GM18868 (cell line): ENCODE measurements around the gene CKMT1A.
"Not testable (repeated sequence)": the region's sequence is repeated elsewhere in the genome, so short reads cannot be mapped to it uniquely, and the experiment has no call there.

Experiments
- ATAC-seq: cut with Tn5 transposase; IDR thresholded peaks from one replicate; pipeline ENCODE4 v1.9.1; 2021; ENCODE audit warnings: mild to moderate bottlenecking, moderate library complexity; ENCODE audit not compliant: unreplicated experiment

Gene CKMT1A

DNA sequence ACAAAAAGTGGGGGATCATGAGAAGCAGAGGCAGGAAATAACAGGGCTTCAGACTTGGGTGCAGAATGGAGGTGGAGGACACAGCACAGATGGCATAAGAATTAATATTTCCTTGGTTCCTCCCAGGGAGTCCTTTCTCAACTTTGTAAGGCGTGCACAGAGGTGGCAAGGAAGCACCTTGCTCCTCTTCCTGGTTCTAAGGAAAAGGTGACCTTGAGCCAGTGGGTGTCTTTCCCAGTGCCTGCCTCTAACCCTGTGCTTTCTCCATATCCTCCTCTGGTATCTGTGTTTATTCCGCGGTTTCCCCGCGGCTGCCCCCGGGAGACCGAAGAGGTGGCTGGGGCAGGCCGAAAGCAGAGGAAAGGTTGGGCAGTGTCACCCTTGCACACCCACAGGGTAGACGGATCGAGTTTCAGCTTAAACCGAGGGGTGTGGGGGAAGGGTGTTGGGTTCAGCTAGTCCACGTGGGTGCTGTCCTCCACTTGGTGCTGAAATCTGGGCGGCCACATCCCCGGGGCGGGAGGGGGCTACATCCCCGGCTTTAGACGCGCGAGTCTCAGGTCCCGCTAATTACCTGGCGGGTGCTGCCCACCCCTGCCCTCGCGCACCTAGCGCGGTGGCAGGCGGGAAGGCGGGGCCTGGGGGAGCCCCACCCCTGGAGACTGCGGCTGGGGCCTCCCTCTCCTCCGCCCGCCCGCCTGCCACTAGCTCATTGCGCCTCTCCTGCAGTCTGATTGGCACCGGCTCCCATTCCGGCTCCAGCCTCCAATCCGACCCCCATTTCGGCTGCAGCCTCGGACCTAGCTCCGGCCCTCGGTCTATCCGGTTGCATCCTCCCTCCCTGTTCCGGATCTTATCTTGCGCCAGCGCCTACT, at the start of gene CKMT1A:
TSS of gene CKMT1A (plus strand) at position 712 of the 875 bp plus-strand sequence. CDS start 192 bp downstream, outside the sequence.
- not testable (repeated sequence) for ATAC-seq

GRCh38 chr15:43648649-43649429, 44.8 kb upstream of the CKMT1A start, which contains the start of gene CATSPER2:
Gene CATSPER2 (minus strand): TSS chr15:43648844. CDS start chr15:43648061, 783 bp downstream.
- no peak for ATAC-seq

DNA sequence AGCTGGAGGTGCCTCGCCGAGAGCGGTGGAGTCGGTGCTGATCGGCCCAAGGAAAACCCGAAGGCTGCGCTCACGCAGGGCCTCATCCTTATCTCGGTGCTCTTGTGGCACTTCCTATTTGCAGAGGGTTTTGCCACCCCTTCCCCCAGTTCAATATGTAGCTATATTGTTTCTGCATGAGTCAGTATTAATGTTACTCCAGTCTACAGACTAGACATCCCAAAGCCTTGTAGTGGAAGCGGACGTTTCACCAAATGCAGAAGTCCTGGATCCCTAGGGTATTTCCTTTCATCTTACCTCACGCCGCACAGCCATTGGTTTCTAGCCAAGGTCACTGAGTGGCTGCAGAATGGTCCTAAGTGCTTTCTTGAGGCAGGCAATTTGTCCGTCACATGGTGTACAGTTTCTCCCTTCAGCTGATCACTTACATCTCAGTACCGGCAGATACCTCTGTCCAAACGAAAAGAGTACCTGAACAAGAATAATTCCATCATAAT, 44.2 kb upstream of the CKMT1A start:
- not testable (repeated sequence) for ATAC-seq

- ATAC-seq: not testable (repeated sequence)
Observed at GRCh38 chr15:43659727-43660126, 33.9 kb upstream of the CKMT1A start.

GRCh38 chr15:43662293-43662692, 31.4 kb upstream of the CKMT1A start:
- not testable (repeated sequence) for ATAC-seq

GRCh38 chr15:43663333-43663732, 30.3 kb upstream of the CKMT1A start:
- ATAC-seq: not testable (repeated sequence)

DNA sequence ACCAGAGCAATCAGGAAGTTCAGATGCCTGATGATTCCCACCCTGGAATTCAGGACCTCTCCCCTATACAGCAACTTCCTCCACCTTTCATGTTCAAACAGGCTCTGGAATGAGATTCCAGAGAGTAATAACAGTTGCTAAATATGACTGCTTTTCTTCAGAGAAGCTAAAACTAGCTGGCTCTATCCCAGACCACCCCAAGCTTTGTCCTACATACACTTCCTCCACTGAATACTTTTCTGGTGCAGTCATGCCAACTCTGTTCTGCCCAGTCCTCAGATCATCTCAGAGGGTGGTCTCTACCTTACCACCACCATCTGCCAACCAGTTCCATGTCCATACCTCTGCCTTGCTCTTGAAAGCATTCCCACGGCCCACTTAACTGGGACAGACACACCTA, 27.5 kb upstream of the CKMT1A start:
- ATAC-seq: not testable (repeated sequence)

- ATAC-seq: not testable (repeated sequence)
Observed at GRCh38 chr15:43674175-43674574, 19.5 kb upstream of the CKMT1A start.

DNA sequence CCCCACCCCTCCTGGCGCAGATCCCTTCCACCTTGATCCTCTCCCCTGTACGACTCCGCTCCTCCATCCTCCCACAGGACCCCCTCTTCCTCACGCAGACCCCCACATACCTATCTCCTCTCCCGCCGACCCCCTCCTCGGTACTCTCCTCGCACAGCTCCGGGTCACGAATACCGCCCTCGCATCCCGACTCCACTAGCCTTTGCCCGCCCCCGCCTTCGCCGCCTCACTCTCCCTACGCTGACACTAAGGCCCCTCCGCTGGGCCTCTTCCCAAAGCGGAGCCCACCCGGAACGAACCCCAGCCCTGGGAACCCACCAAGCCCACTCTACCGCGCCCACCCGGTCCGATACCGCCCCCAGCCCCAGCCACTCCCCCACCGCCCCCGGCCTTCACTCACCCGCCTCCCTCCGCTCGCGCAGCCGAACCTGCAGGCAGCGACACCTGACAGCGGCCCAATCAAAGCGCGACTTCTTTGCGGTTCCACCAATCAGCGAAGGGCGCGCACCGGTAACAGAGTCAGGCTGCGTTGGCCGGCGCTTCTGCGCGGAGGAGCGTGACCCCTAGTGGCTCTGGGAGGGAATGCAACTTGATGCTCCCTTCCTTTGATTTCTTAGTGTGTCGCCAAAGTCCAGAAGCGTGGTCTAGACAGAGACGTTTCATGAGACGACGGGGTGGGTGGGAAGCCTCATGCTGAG, 3.9 kb upstream of the CKMT1A start:
- peak; percentile 96 for ATAC-seq

GRCh38 chr15:43692679-43693078, 980 bp upstream of the CKMT1A start:
- not testable (repeated sequence) for ATAC-seq

DNA sequence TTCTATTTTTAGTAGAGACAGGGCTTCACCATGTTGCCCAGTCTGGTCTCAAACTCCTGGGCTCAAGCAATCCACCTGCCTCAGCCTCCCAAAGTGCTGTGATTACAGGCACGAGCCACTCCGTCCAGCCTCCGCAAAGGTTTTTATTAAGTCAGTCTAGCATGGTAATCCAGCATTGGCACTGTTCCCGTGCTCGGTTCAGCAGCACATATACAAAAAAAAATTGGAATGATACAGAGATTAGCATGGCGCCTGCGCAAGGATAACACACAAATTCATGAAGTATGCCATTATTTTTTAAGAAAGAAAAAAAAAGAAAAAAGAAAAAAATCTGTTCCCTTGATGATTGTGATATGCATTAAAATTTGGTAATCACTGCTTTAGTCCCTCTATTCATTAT, 8.5 kb downstream of the CKMT1A start:
- ATAC-seq: no peak

DNA sequence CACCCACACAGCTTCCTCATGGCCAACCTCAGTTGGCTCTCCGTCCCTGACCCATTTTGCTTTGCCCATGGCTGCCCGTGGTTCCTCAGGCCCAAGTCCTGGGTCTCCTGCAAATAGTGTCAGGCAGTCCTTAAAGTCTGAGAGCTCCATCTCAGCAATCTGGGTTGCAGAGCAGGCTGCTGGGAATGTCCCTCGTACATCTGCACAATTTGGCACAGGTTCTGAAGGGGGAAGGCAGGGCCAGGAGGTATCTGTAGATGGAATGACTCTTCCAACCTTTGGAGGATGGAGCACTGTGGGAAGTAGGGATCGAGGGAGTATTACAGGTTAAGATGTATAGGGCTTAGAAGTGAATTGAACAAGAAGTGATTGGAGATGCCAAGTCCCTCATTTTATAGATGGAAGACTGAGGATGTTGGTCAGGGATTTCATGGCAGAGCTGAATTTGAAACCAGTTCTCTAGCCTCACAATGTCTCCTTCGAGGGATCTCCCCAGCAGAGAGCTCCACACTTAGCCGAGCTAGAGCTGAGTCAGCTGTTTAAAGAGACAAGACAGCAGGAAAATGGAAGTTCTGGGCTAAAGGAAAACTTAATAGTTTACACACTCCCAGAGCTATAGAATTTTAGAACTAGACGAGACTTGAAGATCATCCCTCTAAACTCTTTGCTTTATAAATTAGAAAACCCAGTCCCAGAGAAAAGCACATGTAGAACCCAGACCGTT, 9.2 kb downstream of the CKMT1A start:
- ATAC-seq: no peak

- ATAC-seq: not testable (repeated sequence)
Observed at GRCh38 chr15:43710431-43711131, 16.9 kb downstream of the CKMT1A start.

- ATAC-seq: no peak
Observed at GRCh38 chr15:43723151-43723550, 29.5 kb downstream of the CKMT1A start.

DNA sequence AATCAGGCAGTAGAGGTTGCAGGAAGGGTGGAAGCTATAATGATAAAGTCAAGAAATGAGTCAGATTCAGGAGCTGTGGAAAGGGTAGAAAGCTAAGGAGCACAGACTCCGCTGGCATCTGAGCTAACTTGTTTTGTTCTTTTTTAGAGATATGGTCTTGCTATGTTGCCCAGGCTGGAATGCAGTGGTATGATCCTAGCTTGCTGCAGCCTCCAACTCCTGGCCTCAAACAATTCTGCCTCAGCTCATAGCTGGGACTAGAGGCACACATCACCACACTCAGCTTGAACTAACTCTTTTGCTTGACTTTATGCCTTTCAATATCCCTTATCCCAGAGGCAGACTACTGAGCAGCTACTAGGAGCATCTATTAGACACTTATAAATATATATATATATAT, 32.6 kb downstream of the CKMT1A start:
- not testable (repeated sequence) for ATAC-seq

DNA sequence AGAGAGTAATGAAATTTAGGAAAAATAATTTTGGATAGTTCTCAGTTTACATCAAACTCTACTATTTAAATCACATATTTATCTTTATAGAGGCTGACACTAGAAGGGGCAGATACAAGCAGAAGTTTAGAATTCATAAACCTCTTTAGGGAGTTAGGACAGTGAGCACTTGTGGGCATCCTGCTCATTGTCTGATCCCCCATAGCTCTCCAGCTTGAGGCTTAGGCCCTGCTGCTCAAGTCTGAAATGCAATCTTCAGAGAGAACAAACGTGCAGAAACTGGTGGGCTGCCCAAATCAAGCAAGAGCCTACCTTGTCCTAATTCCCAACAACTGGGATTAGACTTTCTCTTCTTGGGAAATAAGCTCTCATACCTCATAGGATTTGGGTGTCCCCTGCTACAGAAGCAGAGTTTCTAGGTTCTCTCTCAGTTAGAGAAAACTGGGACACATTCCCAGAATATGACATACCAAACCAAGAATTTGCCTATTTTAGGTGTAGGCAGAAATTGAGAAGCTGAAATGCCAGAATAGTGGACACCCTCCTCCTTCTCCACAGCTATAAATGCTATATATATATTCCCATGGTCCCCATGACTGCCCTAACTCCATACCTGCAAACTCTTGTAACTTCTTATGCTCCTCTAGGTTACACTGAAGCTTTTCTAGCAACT, 34.5 kb downstream of the CKMT1A start:
- not testable (repeated sequence) for ATAC-seq

DNA sequence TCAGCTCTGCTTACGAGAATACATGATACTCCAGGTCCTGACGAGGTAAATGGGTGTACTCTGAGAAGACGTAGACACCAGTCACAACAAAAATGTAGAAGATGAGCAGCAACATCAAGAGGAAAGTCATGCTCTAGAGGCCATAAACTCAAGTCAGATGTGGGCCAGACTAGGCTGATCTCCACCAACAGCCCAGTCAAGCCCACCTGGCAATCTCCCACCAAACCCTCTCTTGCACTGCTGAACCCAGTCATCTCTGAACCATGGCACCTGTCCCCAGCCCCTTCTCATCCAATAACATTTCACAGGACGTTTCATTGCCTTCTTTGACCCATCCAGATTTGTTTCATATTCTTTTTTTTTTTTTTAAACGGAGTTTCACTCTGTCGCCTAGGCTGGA, 41.8 kb downstream of the CKMT1A start:
- ATAC-seq: peak; percentile 49

GRCh38 chr15:43746245-43746902, 52.7 kb downstream of the CKMT1A start, which contains the start of gene PDIA3:
Gene PDIA3 (plus strand): TSS chr15:43746438. CDS start chr15:43746540, 102 bp downstream.
- ATAC-seq: peak; percentile 71
